ENCODE data around the gene OXLD1. TPM values are rescaled to one million over a fixed set of nuclear protein-coding genes. Genes with fewer than 3 reads are reported as not detected.

OXLD1 gene
- total RNA-seq, 1 experiment from 2014 or later: 42.8 TPM

Small RNAs within 50 kb of the gene (microRNA-seq; reads per million reads assigned to microRNA genes)
- gene MIR6786 (ENCODE audit: unreplicated experiment): 1.9 reads per million

Other genes starting within 250 kb of the OXLD1 start
- 4,502 TPM for gene ACTG1, start 153.8 kb downstream of the OXLD1 start, total RNA-seq (2021; ENCODE audit: unreplicated experiment)
- gene FSCN2, start 138.2 kb downstream of the OXLD1 start, total RNA-seq (2021; ENCODE audit: unreplicated experiment): 1.2 TPM
- 265 TPM for gene FAAP100, start 114.3 kb downstream of the OXLD1 start, total RNA-seq (2021; ENCODE audit: unreplicated experiment)
- 246 TPM for gene NPLOC4, start 29.5 kb downstream of the OXLD1 start, total RNA-seq (2021; ENCODE audit: unreplicated experiment)
- 4.8 TPM for gene TSPAN10, start 29.4 kb downstream of the OXLD1 start, total RNA-seq (2021; ENCODE audit: unreplicated experiment)
- gene PDE6G, start 10.1 kb downstream of the OXLD1 start, total RNA-seq (2021; ENCODE audit: unreplicated experiment): 0.85 TPM
- gene CCDC137, start 132 bp upstream of the OXLD1 start, total RNA-seq (2021; ENCODE audit: unreplicated experiment): 74.6 TPM
- gene ARL16, start 17.2 kb upstream of the OXLD1 start, total RNA-seq (2021; ENCODE audit: unreplicated experiment): 52.7 TPM
- gene HGS, start 17.4 kb upstream of the OXLD1 start, total RNA-seq (2021; ENCODE audit: unreplicated experiment): 240 TPM
- gene MRPL12, start 36.8 kb upstream of the OXLD1 start, total RNA-seq (2021; ENCODE audit: unreplicated experiment): 157 TPM
- gene SLC25A10, start 45.7 kb upstream of the OXLD1 start, total RNA-seq (2021; ENCODE audit: unreplicated experiment): 81.2 TPM
- 1.6 TPM for gene GCGR, start 137.5 kb upstream of the OXLD1 start, total RNA-seq (2021; ENCODE audit: unreplicated experiment)
- 115 TPM for gene MCRIP1, start 166.7 kb upstream of the OXLD1 start, total RNA-seq (2021; ENCODE audit: unreplicated experiment)
- not detected for gene PPP1R27, start 168.4 kb upstream of the OXLD1 start, total RNA-seq (2021; ENCODE audit: unreplicated experiment)
- gene P4HB, start 193.9 kb upstream of the OXLD1 start, total RNA-seq (2021; ENCODE audit: unreplicated experiment): 759 TPM
- 420 TPM for gene ARHGDIA, start 204.7 kb upstream of the OXLD1 start, total RNA-seq (2021; ENCODE audit: unreplicated experiment)
- 253 TPM for gene ALYREF, start 225.0 kb upstream of the OXLD1 start, total RNA-seq (2021; ENCODE audit: unreplicated experiment)
- 218 TPM for gene ANAPC11, start 225.1 kb upstream of the OXLD1 start, total RNA-seq (2021; ENCODE audit: unreplicated experiment)
- 3.9 TPM for gene NPB, start 235.6 kb upstream of the OXLD1 start, total RNA-seq (2021; ENCODE audit: unreplicated experiment)
- 91.2 TPM for gene PCYT2, start 244.8 kb upstream of the OXLD1 start, total RNA-seq (2021; ENCODE audit: unreplicated experiment)

Data from Panc1 (cell line).